ENCODE measurements around the gene GIGYF1.

- TF ChIP-seq POLR2AphosphoS5 (IDR thresholded peaks at IDR 0.05) (no peak), CTCF (IDR thresholded peaks at IDR 0.05) (peak in 3 of 4 experiments; percentile 11 to 19 (median 12)), POLR2A (IDR thresholded peaks at IDR 0.05) (no peak), EP300 (IDR thresholded peaks at IDR 0.05) (no peak)
These were observed 60.9 kb downstream of the GIGYF1 start for GRCh38 chr7:100632951-100633717.
